Fibroblast of the aortic adventitia (primary cell): ENCODE data around the gene MYL5. TPM values are rescaled to one million over a fixed set of nuclear protein-coding genes. Genes with fewer than 3 reads are reported as not detected.
A peak's percentile ranks its signal among the peaks of the same experiment; 100 is the strongest.
"Not testable (repeated sequence)": the region's sequence is repeated elsewhere in the genome, so short reads cannot be mapped to it uniquely, and the experiment has no call there.

Source experiments
- DNase-seq: peaks from one replicate; pipeline ENCODE4 v3.0.0-alpha.2; 2010; ENCODE audit warnings: low read depth
- H3K4me3 ChIP-seq: 2 replicates; pipeline ENCODE4 v1.5.1; 2011; ENCODE audit warnings: low read depth, mild to moderate bottlenecking, control low read depth, low read length, moderate library complexity
- CTCF ChIP-seq: IDR thresholded peaks from 2 replicates; pipeline ENCODE4 v1.5.1; 2011; ENCODE audit warnings: mild to moderate bottlenecking, low read length, control low read depth, inconsistent platforms; ENCODE audit not compliant: insufficient read depth
- total RNA-seq: library from RNA; depleted of rRNA; stranded (reverse); fragments of >200 nt; gene quantifications from 2 replicates; pipeline ENCODE4 v1.2.3, GENCODE V29; 2012; ENCODE audit warnings: low replicate concordance

The MYL5 gene
- total RNA-seq, 1 donor, result 20.4 TPM

- TF ChIP-seq CTCF, result no peak
- DNase-seq, result no peak
- no peak overlapping the region for H3K4me3 ChIP-seq
Measured at GRCh38 chr4:667545-667925, 6.8 kb upstream of the MYL5 start.

GRCh38 chr4:668219-668618 lies 6.1 kb upstream of the MYL5 start:
- DNase-seq, H3K4me3 ChIP-seq: not testable (repeated sequence)

GRCh38 chr4:669806-670559 lies 4.4 kb upstream of the MYL5 start:
- not testable (repeated sequence) for DNase-seq, H3K4me3 ChIP-seq

GRCh38 chr4:671769-672168 lies 2.6 kb upstream of the MYL5 start:
- no peak for TF ChIP-seq CTCF
- no peak overlapping the region for H3K4me3 ChIP-seq
- DNase-seq, result no peak

- no peak for DNase-seq
- TF ChIP-seq CTCF, result no peak
Measured at GRCh38 chr4:673349-674091, 822 bp upstream of the MYL5 start.

GRCh38 chr4:675036-675882 lies 917 bp downstream of the MYL5 start:
- H3K4me3 ChIP-seq, result peak overlapping the region; percentile 89
- peak; percentile 13 for DNase-seq
- no peak for TF ChIP-seq CTCF

More at GRCh38 chr4:673349-674091, 822 bp upstream of the MYL5 start:
- peak overlapping the region; percentile 84 for H3K4me3 ChIP-seq

GRCh38 chr4:675980-676870 lies 1.9 kb downstream of the MYL5 start:
- DNase-seq, result no peak
- no peak for TF ChIP-seq CTCF
- no peak overlapping the region for H3K4me3 ChIP-seq
